Measurements from ENCODE around the gene MPC1.

- TF ChIP-seq CTCF (IDR thresholded peaks at IDR 0.05; ENCODE audit: poor library complexity, severe bottlenecking) (no peak), EP300 (conservative IDR thresholded peaks at IDR 0.05; ENCODE audit: poor library complexity, severe bottlenecking) (no peak), TAF1 (IDR thresholded peaks at IDR 0.05; ENCODE audit: low read depth) (no peak), POLR2AphosphoS5 (IDR thresholded peaks at IDR 0.05) (no peak)
Observed at GRCh38 chr6:166364456-166364855, 18.3 kb downstream of the MPC1 start.
